WI38 (cell line): ENCODE results near the gene FAIM2.

Experiments used
- H3K4me3 ChIP-seq: 2 replicates; pipeline ENCODE4 v1.5.1; 2011; ENCODE audit warnings: low read depth, mild to moderate bottlenecking, control low read depth, low read length
- TF ChIP-seq, protein P1 (sequence below): IDR thresholded peaks from 2 replicates; pipeline ENCODE4 v1.5.1; 2012; ENCODE audit warnings: low read depth, mild to moderate bottlenecking, control low read depth, low read length

Gene FAIM2

DNA sequence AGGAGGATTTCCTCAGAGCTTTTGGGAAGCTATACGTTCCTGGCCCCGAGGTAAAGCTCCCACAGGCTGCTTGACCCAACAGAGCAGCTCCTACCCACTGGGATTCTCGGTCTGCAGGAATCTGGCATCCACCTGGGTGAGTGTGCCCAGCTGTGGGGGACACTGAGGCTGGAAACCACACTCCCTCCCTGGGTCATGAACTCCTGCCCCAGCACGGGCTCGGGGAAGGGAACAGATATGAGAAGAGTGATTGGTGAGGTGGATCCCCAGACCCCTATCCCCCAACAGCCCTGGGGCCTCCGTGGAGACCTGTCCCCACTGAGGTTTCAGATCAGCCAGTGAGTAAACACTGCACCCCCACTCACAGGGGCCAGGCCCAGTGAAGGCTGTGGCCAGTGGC lies 3.3 kb downstream of the FAIM2 start:
- TF ChIP-seq, protein P1, sequence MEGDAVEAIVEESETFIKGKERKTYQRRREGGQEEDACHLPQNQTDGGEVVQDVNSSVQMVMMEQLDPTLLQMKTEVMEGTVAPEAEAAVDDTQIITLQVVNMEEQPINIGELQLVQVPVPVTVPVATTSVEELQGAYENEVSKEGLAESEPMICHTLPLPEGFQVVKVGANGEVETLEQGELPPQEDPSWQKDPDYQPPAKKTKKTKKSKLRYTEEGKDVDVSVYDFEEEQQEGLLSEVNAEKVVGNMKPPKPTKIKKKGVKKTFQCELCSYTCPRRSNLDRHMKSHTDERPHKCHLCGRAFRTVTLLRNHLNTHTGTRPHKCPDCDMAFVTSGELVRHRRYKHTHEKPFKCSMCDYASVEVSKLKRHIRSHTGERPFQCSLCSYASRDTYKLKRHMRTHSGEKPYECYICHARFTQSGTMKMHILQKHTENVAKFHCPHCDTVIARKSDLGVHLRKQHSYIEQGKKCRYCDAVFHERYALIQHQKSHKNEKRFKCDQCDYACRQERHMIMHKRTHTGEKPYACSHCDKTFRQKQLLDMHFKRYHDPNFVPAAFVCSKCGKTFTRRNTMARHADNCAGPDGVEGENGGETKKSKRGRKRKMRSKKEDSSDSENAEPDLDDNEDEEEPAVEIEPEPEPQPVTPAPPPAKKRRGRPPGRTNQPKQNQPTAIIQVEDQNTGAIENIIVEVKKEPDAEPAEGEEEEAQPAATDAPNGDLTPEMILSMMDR = no peak
- H3K4me3 ChIP-seq = no peak overlapping the region

DNA sequence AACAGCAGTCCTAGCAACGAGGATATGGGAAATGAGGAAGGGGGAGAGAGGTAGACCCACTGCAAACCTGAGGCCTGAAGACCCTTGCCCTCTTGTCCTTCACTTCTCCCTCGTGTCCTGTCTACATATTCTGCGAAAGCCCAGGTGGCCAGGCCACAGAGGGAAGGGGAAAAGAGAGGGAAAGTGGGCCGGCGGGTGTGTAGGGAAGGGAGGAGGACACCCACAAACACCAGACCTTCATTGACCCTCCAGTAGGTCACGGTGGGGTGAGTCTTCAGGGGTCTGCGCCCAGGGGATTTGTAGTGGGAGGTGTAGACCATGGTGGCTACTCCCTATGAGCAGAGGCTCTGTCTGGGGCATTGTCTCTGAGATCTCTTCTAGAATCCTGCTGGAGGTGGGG lies 3.8 kb downstream of the FAIM2 start:
- TF ChIP-seq, protein P1 = no peak
- no peak overlapping the region for H3K4me3 ChIP-seq

DNA sequence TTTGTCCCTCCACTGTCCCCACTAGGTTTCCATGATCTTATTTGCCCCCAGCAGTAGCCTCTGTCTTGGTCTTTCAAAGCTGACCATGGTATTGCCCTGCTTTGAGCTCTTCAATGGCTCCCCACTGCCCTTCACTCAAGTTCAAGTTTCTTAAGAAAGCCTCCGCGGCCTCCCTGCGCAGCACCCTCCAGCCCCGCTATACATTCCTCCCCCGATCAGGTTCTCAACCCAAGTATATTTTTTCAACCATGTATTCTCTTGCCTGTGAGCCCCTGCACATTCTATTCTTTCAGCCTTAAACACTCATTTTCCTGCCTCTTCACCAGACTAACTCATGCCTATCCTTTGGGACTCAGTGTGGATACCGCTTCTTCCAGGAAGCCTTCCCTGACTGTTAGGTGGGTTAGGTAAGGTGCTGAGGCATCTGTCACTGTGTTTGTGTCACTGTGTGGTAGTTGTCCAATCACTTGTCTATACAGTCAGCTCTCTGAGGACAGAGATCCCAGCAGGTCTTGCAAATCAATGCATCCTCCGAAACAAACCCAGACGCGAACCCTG lies 4.3 kb downstream of the FAIM2 start:
- H3K4me3 ChIP-seq = no peak overlapping the region
- TF ChIP-seq, protein P1 = no peak

DNA sequence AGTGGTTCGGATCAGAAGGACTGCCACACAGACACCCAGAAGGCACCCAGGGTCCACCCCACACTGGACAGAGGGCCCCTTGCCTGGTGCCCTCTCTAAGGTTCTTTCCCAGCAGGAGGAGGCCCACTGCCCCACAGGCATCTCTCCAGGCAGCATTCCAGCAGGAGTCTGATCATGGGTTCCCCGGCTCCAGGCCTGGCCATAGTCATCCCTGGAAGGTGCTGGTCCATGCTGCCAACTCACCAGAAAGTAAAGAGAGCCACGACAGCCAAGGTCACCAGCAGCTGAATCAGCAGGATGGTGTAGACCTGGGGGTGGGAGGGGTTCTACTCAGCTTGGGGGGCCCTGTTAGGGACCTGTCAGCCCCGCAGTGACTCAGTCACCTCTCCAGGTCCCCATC lies 6.4 kb downstream of the FAIM2 start:
- TF ChIP-seq, protein P1 = no peak
- H3K4me3 ChIP-seq = no peak overlapping the region

- H3K4me3 ChIP-seq = no peak overlapping the region
- TF ChIP-seq, protein P1 = no peak
These were observed 7.9 kb downstream of the FAIM2 start for GRCh38 chr12:49895773-49896172.

- no peak overlapping the region for H3K4me3 ChIP-seq
- TF ChIP-seq, protein P1 = no peak
These were observed 8.9 kb downstream of the FAIM2 start for GRCh38 chr12:49894751-49895148.

DNA sequence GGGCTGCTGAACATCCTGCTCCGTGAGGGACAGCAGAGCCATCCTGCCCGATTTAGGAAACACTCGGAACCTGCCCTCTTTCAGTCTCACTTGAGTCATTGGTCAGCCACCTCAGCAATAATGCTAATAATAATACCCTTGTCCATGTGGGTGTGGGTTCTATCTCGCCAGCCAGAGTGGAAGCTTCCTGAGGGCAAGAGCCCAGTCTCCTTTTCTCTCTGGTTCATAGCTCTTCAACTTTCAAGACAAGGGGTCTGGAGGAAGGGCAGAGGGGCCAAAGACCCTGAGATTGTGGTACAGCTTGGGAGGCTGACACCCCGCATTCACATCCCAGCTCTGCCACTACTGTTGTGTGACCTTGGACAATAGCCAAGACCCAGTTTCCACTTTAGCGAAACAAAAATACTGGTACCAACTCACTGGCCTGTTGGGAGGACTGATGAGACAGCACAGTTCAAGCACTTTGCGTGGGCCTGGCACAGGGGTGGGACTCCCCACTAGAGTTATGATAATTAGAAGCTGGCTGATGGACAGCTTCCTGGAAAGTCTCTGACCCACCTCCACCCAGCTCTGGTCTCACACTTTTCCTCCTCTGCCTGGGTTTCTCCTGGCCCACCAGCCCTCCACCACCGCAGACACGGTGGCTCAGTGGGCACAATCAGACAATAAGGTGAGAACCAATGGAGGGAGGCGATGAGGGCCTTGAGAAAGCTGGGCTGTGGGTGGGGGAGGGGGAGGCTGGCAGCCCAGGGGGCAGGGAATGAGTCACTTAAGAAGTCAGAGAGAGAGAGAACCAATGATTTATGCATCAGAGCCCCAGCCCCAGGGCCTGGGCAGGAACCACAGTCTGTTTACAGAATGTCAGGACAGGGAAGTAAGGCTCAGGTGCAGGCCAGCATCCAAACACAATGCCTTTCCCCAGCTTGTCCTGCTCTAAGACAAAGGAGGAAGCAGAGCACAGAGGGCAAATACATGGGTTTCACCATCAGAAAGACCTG lies 9.6 kb downstream of the FAIM2 start:
- TF ChIP-seq, protein P1 = no peak
- H3K4me3 ChIP-seq = no peak overlapping the region
